Stomach (tissue), 9 donors: ENCODE measurements around the gene USP37. TPM values are rescaled to one million over a fixed set of nuclear protein-coding genes. Genes with fewer than 3 reads are reported as not detected.
A peak's percentile ranks its signal among the peaks of the same experiment; 100 is the strongest.
"Not testable (repeated sequence)": the region's sequence is repeated elsewhere in the genome, so short reads cannot be mapped to it uniquely, and the experiment has no call there.

Experiments
- DNase-seq, 2 donors: peaks; one replicate each; pipeline versions ENCODE4 v3.0.0 to v3.0.0-alpha.2; 2013 to 2019
- H3K27ac ChIP-seq, 5 donors: fragments of 200-600 bp in 4 of 5; sonication (generic) in 4 of 5; one replicate each; pipeline ENCODE4 v1.5.1; 2013 to 2019; ENCODE audit warnings: mild to moderate bottlenecking in 1 of 5, moderate library complexity in 1 of 5
- H3K27me3 ChIP-seq, 3 donors: fragments of 200-600 bp; sonication (generic); one replicate each; pipeline ENCODE4 v1.5.1; 2017 to 2019; ENCODE audit warnings: mixed run types in 1 of 3
- H3K36me3 ChIP-seq, 4 donors: fragments of 200-600 bp; sonication (generic); 1 replicate in 3 of 4; 2 replicates in 1 of 4; pipeline ENCODE4 v1.5.1; 2016 to 2019
- H3K4me1 ChIP-seq, 4 donors: fragments of 200-600 bp; sonication (generic); one replicate each; pipeline ENCODE4 v1.5.1; 2016 to 2019
- H3K4me3 ChIP-seq, 4 donors: fragments of 200-600 bp; sonication (generic) in 3 of 4; one replicate each; pipeline ENCODE4 v1.5.1; 2016 to 2019; ENCODE audit warnings: mild to moderate bottlenecking in 1 of 4
- H3K9me3 ChIP-seq, 4 donors: fragments of 200-600 bp; sonication (generic); one replicate each; pipeline ENCODE4 v1.5.1; 2016 to 2019
- EP300 ChIP-seq: sonication (generic); formaldehyde crosslinking; IDR thresholded peaks from one replicate; pipeline ENCODE4 v1.6.1; 2017; ENCODE audit warnings: antibody characterized with exemption
- POLR2A ChIP-seq, 4 donors: fragments of 450-650 bp; IDR thresholded peaks; one replicate each; pipeline ENCODE4 v1.6.1; 2016; ENCODE audit warnings: antibody characterized with exemption in 4 of 4, control low read depth in 2 of 4, mild to moderate bottlenecking in 1 of 4, moderate library complexity in 1 of 4
- POLR2AphosphoS5 ChIP-seq, 3 donors: sonication (generic); formaldehyde crosslinking; IDR thresholded peaks; one replicate each; pipeline ENCODE4 v1.6.1; 2016; ENCODE audit warnings: antibody characterized with exemption in 3 of 3
- WGBS, 5 donors: extraction: QIAGEN DNeasy Blood & Tissue Kit in 3 of 5; methylation state at CpG; one replicate each; pipeline versions ENCODE4 v1.1.5 to v1.1.7; 2013 to 2018; 5-methylcytosine and 5-hydroxymethylcytosine counted together
- intact Hi-C: fragments of 100-400 bp; cut with DNase I; formaldehyde crosslinking; loops from one replicate; pipeline ENCODE4 v1.15.1; 2023; ENCODE audit warnings: low total_unique reads
- polyA plus RNA-seq, 3 donors: library from polyadenylated mRNA; stranded (reverse); fragments of 200-250 nt; gene quantifications; one replicate each; pipeline ENCODE4 v1.2.3, GENCODE V29; 2013
- total RNA-seq, 5 donors: library from RNA; depleted of rRNA; stranded (reverse); fragments of >200 nt; gene quantifications; one replicate each; pipeline versions ENCODE4 v1.1.0 to v1.2.3, GENCODE V29; 2014 to 2016
- TF ChIP-seq, protein P1 (sequence below), 7 experiments: fragments of 450-650 bp in 4 of 7; fragments of 200-600 bp in 3 of 7; sonication (generic) in 3 of 7; IDR thresholded peaks; one replicate each; pipeline ENCODE4 v1.5.1; 2016 to 2019; ENCODE audit warnings: antibody characterized with exemption in 7 of 7, control low read depth in 2 of 7, mild to moderate bottlenecking in 1 of 7
- donor health status: healthy with polysubstance abuse.
- donor health status: Bipolar disorder and iron deficiency.
- donor health status: healthy.

The USP37 gene
- total and polyA plus RNA-seq, 8 donors, result 1.6 to 81.4 (median 5.2) TPM

DNA sequence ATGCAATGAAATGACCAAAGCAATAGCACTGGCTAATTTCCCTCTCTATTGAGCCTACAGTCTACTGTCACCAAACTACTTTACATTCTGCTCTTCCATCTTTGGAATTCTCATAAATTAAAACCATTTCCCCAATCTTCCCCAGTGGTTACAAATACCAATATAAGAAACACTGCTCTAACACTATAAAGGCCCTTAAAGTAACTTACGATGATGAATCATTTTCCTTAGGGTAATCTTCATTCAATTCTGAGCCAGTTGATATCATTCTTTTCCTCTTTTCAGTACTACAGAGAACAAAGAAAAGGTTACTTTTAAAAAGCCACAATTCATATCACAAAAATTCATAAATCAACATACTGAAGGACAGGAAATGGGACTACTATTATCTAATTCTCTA, 22.1 kb downstream of the USP37 start:
- no peaks in the 10 kb centered on the region for H3K27me3 ChIP-seq
- intact Hi-C loops, result no loop called here
- TF ChIP-seq POLR2A (IDR thresholded peaks at IDR 0.05) (no peak), EP300 (no peak), POLR2AphosphoS5 (IDR thresholded peaks at IDR 0.05) (no peak)
- TF ChIP-seq, protein P1, sequence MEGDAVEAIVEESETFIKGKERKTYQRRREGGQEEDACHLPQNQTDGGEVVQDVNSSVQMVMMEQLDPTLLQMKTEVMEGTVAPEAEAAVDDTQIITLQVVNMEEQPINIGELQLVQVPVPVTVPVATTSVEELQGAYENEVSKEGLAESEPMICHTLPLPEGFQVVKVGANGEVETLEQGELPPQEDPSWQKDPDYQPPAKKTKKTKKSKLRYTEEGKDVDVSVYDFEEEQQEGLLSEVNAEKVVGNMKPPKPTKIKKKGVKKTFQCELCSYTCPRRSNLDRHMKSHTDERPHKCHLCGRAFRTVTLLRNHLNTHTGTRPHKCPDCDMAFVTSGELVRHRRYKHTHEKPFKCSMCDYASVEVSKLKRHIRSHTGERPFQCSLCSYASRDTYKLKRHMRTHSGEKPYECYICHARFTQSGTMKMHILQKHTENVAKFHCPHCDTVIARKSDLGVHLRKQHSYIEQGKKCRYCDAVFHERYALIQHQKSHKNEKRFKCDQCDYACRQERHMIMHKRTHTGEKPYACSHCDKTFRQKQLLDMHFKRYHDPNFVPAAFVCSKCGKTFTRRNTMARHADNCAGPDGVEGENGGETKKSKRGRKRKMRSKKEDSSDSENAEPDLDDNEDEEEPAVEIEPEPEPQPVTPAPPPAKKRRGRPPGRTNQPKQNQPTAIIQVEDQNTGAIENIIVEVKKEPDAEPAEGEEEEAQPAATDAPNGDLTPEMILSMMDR (IDR thresholded peaks at IDR 0.05), result no peak
- H3K27ac ChIP-seq, result no peak overlapping the region
- no peaks in the 10 kb centered on the region for H3K9me3 ChIP-seq
- no peak overlapping the region for H3K4me3 ChIP-seq
- DNase-seq, result no peak
- 92 to 100% (median 98%) methylated on average over 1 of the region's 1 CpG for WGBS, 5 donors
- H3K4me1 ChIP-seq, result no peaks in the 10 kb centered on the region
- H3K36me3 ChIP-seq, result peaks cover 44 to 97% (median 90%) of the 10 kb centered on the region in 4 donors

DNA sequence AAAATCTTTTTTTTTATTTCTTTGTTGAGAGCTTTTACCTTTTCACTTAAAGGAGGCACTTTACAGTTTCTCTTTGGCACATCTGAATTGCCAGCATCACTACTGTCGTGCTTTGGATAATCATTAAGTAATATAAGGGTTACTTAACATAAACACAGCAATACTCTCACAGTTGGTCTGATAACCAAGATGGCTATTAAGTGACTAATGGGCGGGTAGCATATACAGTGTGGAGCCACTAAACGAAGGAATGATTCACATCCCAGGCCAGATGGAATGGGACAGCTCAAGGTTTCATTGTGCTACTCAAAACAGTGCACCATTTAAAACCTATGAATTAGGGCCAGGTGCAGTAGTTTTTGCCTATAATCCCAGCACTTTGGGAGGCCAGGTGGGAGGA, 28.1 kb downstream of the USP37 start:
- Histone ChIP-seq H3K27me3 (no peaks in the 10 kb centered on the region), H3K27ac (no peak overlapping the region), H3K4me3 (no peak overlapping the region), H3K36me3 (peaks cover 21 to 100% (median 98%) of the 10 kb centered on the region in 4 donors), H3K4me1 (no peaks in the 10 kb centered on the region), H3K9me3 (no peaks in the 10 kb centered on the region)
- no peak for DNase-seq
- TF ChIP-seq, protein P1 (IDR thresholded peaks at IDR 0.05), result no peak
- no peak for TF ChIP-seq EP300
- TF ChIP-seq POLR2AphosphoS5 (IDR thresholded peaks at IDR 0.05), result no peak
- no peak for TF ChIP-seq POLR2A (IDR thresholded peaks at IDR 0.05)
- intact Hi-C loops, result no loop called here
- WGBS, 5 donors, result 81 to 90% (median 85%) methylated on average over 3 of the region's 3 CpGs

DNA sequence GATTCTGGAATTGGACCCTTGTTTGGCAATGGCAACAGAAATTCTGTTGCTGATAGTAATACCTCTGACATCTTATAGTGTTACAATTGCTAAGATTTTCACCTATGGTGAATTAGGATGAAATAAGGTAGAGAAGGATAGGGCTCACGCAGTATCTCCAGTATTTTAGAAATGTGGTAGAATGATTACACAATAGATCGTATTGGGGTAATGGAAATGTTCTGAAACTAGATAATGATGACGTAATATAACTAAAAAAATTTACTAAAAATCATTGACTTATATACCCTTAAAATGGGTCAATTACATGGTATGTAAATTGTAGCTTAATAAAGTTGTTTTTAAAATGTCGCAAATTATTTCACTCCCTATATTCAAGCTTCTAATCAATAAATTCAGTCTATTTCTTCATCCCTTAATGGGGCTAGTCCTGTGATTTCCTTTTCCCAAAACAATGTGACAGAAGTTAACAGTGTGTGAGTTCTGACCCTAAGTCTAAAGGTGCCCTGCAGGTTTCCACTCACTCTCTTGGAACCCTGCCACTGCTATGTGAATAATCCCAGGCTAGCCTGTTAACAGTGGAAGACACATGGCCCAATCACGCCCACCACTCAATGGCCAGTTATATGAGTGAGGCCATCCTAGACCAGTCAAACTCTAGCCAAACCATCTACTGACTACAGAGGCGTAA, 31.2 kb downstream of the USP37 start:
- TF ChIP-seq POLR2AphosphoS5 (IDR thresholded peaks at IDR 0.05) (no peak), POLR2A (IDR thresholded peaks at IDR 0.05) (no peak), EP300 (no peak)
- TF ChIP-seq, protein P1 (IDR thresholded peaks at IDR 0.05), result no peak
- intact Hi-C loops, result no loop called here

DNA sequence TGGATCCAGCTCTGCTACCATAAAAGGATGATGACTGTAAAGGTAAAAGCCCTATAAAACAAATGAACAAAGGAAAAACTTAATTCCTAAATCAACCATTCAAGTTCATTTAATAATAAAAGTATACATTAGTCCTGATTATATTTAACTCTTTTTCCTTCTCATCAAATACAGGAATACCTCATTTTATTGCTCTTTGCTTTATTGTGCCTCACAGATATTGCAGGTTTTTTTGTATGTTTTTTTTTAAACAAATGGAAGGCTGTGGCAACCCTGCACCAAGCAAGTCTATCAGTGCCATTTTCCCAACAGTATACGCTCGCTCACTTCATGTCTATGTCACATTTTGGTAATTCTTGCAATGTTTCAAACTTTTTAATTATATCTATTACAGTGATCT, 38.2 kb downstream of the USP37 start:
- H3K4me3 ChIP-seq, result no peak overlapping the region
- WGBS, 5 donors, result 97 to 100% (median 98%) methylated on average over 2 of the region's 2 CpGs
- no peak overlapping the region for H3K27ac ChIP-seq
- H3K9me3 ChIP-seq, result no peaks in the 10 kb centered on the region
- DNase-seq, result no peak
- no peak for TF ChIP-seq POLR2A (IDR thresholded peaks at IDR 0.05)
- TF ChIP-seq EP300, result no peak
- TF ChIP-seq, protein P1 (IDR thresholded peaks at IDR 0.05), result no peak
- no peak for TF ChIP-seq POLR2AphosphoS5 (IDR thresholded peaks at IDR 0.05)
- H3K27me3 ChIP-seq, result no peaks in the 10 kb centered on the region
- peaks cover 35 to 100% (median 98%) of the 10 kb centered on the region in 4 donors for H3K36me3 ChIP-seq
- H3K4me1 ChIP-seq, result no peaks in the 10 kb centered on the region
- intact Hi-C loops, result no loop called here

More for the DNA sequence above, 31.2 kb downstream of the USP37 start:
- peak in 1 of 2 donors; percentile 1 for DNase-seq
- no peak overlapping the region for H3K27ac ChIP-seq
- no peaks in the 10 kb centered on the region for H3K27me3 ChIP-seq
- H3K4me1 ChIP-seq, result no peaks in the 10 kb centered on the region
- peaks cover 10 to 100% (median 99%) of the 10 kb centered on the region in 4 donors for H3K36me3 ChIP-seq
- H3K9me3 ChIP-seq, result no peaks in the 10 kb centered on the region
- WGBS, 5 donors, result 76 to 94% (median 89%) methylated on average over 6 of the region's 6 CpGs
- H3K4me3 ChIP-seq, result no peak overlapping the region

DNA sequence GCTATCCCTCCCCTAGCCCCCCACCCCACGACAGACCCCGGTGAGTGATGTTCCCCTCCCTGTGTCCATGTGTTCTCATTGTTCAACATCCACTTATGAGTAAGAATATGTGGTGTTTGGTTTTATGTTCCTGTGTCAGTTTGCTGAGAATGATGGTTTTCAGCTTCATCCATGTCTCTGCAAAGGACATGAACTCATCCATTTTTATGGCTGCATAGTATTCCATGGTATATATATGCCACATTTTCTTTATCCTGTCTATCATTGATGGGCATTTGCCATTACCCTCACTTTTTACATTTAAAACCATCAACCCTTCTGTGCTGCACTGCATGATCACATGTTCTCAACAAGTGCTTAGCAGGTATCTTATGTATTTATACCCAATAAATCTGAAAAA, 39.7 kb downstream of the USP37 start:
- H3K4me3 ChIP-seq, H3K4me1 ChIP-seq, intact Hi-C loops, H3K9me3 ChIP-seq, H3K27me3 ChIP-seq, DNase-seq, H3K27ac ChIP-seq: not testable (repeated sequence)
- peaks cover 27 to 97% (median 96%) of the 10 kb centered on the region in 4 donors for H3K36me3 ChIP-seq
- WGBS, 5 donors, result 95 to 100% (median 98%) methylated on average over 2 of the region's 2 CpGs
